Left hindlimb (tissue), 1 donor: ENCODE results near the gene RAB7B.

Experiments used
- DNase-seq: peaks from one replicate; pipeline ENCODE4 v3.0.0-alpha.2; 2018

The RAB7B gene

DNA sequence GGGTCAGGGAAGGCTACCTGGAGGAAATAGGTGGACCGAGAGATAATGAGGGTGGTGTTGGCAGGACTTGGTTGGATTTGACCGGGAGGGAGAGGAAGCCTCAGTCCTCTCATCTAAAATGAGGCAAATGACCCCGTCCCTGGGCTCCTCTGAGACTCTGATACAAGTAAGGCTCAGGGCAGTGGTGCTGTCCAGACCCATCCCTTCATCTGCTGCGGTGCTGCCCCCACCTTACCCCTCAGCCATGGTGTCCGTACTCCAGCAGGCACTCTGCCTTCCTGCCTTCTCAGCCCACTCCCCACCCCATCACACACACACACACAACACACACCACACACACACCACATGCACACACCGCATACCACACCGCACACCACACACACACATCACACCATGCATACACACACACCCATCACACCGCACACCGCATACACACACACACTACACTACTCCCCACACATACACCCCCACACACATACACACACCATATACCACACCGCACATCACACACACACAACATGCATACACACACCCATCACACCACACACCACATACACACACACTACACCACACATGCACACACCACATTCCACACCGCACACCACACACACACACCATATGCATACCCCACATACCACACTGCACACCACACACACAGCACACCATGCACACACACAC is 30.6 kb downstream of the RAB7B start:
- no peak for DNase-seq

DNA sequence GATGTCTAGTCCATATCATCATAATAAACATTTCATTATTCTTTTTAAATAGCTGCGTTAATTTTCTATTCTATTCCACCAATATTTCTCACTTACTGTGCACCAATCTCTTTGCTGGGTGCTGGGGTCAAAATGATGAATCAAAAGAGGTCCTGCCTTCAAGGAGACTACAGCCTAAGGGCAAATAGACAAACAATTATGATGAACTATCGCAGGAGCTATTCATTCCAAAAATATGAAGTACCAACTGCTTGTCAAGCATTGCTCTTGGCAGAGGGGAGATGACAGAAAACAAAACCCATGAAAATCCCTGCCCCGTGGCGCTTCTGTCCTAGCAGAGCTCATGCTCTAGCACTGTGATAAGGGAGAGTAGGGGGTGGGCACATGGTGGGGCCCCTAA is 31.1 kb downstream of the RAB7B start:
- no peak for DNase-seq

GRCh38 chr1:205971082-205971481 is 32.1 kb downstream of the RAB7B start:
- no peak for DNase-seq

GRCh38 chr1:205970486-205970885 is 32.7 kb downstream of the RAB7B start:
- DNase-seq, result no peak

DNA sequence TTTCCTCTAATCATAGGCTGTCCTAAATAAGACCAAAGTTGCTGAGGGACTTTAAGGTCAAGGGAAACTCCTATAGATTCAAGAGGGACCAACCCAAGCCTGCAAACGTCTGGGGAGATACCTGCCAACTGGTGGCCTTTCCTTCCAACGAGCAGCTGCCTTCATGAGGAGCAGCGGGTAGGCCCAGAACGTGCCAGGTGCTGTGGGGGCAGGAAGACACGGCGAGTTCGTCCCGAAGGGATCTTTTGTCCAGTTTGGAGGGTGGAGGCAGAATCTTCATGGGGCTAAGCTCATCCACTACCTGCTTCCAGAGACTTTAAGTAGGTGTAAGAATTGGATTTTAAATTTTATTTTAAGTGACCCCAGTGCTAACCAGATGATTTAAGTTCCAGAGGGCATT is 34.0 kb downstream of the RAB7B start:
- DNase-seq, result no peak

DNA sequence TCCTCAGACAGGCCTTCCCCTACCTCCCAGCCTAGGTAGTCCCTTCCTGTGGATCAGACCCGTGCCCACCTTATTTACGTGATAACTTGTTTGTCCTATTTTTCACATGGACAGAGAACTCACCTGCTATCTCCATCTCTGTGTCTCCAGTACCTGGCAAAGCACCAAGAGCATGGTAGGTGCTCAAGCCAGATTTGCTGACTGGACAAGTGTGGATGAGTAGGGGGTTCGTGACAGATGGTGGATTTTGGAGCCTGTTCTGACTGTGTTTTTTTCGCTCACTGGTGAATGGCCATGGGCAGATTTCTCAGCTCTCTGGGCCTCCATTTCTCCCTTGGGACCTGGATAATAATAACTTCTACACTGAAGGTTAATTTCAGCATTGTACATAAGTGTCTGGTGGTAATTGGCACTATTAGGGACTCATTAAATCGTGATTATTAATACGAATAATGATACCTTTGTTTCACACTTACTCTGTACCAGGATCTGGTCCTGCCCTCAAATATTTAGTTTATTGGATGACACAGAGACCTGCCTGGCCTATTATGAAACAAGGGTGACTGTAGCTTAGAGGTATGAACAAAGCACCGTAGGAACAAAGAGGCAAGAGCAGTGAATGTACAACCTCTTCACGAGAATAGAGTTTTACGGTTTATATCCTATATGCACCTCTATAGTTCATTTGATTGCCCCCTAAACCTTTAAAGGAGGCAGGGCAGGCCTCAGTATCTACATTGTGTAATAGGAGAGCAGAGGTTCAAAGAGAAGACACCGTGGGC is 35.5 kb downstream of the RAB7B start:
- DNase-seq, result no peak

- DNase-seq, result no peak
Observed at GRCh38 chr1:205965036-205965884, 37.9 kb downstream of the RAB7B start.

DNA sequence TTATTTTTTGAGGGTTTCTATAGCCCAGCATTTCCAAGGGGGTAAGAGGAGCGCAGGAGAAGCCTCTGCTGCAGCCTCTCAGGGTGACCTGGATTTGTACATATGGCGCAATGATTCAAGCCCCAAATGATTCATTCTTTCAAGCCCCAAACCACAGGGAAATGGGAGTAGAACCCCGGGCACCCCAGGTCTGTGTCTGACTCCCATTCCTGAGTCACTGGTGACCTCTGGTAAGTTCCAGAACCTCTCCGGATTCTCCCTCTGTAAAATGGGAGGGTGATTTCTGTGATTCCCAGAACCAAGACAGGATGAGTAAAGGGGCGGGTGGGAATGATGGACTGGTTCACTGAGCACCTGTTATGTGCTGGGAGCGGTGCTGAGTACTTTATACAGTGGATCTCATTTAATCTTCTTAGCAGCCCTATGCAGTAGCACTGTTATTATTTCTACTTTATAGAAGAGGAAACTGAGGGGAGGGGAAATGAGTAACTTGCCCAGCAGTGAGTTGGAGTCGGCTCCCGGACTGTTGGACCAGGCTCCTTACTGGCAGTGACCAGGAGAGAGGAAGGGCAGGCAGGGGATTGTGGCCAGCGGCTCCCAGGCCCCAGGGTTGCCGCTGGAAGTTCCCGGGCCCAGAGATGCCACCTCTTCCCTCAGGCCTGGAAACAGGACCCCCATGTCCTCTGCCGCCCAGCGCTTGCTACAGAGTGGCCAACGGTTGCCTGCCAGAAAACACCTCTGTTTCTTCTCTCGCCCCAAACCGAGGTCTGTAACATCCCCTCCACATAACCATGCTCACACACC is 39.6 kb downstream of the RAB7B start:
- no peak for DNase-seq

GRCh38 chr1:205962821-205963221 is 40.4 kb downstream of the RAB7B start:
- DNase-seq, result no peak

- DNase-seq, result no peak
Observed at GRCh38 chr1:205961991-205962820, 41.0 kb downstream of the RAB7B start.

DNA sequence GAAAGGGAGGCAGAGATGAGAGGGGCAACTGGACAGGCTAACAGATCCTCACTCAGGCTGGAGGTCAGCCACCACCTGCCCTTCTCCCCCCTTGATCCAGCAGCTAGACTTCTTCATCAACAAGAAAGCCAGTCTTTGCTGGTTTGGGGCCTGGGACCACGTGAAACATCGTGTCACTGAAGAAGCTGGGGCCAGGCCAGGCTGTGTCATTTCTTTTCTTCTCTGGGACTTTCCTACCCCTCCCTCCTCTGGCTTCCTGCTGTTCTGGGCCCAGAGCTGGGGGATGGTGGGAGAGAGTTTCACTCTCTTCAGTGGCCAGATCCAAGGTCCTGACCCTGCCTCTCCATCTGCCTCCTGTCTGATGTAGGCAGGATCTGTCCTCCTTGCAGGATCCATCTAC is 41.8 kb downstream of the RAB7B start:
- no peak for DNase-seq

GRCh38 chr1:205959789-205960188 is 43.4 kb downstream of the RAB7B start:
- DNase-seq, result no peak

- no peak for DNase-seq
Observed at GRCh38 chr1:205955499-205955898, 47.7 kb downstream of the RAB7B start.

DNA sequence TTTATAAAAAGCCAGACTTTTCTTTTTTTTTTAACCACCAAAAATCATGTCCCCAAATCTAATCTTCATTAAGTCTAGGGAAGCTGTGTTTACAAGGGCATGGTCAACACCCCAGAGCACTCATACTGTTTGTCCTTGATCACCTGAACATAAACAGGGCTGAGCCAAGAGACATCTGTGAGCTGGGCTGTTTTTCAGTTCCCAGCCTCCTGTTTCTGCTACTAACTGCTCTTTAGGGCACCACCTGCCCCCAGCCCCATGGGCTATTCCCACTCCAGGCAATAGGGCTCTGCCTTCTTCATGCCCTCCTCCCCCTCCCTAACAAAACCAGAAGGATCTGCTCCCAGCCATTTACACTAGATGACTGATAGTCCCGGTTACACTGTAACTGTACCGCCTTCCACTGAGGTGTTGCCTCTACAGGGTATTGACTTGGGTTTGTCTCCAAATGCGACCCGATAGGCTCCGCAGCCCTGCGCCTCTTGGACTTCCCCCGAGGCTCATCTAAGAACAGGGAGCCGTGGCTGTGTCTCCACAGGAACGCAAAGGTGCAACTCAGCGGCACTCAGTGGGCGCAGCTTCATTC is 48.3 kb downstream of the RAB7B start:
- DNase-seq, result no peak

GRCh38 chr1:205951746-205952145 is 51.4 kb downstream of the RAB7B start:
- DNase-seq, result no peak

DNA sequence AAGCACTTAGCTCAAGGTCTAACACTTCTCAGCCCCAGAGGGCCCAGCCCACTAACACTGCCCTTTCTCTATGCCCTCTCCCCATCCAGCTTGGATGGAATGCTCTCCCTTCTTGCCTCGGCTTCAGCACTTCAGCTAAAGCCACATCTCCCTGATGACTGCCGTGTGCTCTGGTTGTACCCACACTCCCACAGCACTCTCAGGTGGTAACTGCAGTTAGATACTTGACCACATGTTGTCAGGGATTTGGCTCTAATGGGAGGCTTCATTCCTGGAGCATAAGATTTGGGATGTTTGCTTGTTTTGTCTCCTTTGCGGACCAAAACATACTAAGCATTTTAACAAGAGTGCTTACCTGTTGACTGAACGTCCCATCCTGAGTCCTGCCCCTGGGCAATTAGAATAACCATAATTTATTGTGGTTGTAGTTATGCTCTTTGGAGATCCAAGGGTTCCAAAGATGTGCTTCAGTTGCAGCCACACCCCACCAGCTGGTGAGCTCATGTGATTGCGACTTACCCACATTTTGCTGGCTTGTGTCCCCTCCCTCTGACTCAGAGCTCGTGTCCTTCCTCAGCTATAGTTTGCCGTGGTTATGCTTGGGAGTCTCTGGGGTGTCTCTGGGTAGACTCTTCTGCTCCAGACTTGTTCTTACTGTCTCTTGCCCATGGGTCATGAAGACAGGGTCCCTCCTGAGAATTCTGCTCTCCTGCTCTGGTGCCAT is 52.2 kb downstream of the RAB7B start:
- DNase-seq, result no peak

DNA sequence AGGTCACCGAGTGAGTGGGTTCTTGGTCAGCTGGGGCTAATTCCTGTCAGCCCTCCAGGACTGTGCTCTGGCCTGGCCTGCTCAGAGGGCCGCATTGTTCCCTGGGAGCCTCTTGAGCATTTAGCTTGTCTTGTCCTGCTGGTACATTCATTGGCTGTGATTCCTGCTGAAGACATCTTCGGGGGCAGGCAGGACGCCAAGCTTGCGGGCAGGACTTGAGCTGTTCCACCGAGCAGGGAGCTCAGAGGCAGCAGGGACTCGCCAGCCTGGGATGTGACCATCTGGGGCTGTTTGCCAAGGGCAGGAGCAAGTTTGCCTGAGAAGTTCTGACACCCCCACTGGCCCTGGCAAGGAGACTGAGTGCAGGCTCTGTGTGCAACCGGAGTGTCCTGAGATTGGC is 52.9 kb downstream of the RAB7B start:
- no peak for DNase-seq

DNA sequence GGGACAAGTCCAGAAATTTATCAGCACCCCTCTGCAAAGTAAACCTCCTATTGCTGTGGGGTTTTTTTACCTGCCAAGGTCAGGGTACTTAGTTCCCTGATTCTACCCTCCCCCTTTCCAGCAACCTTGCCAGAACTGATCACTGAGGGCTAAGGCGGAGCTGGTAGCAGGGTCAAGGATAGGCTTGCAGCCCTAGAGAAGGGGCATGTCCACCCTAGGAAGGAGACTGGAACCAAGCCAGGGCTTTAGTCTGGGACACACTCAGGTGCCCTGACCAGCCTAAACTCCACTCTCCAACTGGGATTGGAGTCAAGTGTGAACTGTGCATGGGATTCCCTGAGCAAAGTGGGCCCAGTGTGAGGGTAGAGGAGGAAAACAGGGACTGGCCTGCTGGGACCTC is 53.4 kb downstream of the RAB7B start:
- DNase-seq, result no peak

- no peak for DNase-seq
Observed at GRCh38 chr1:205948886-205949285, 54.3 kb downstream of the RAB7B start.

- DNase-seq, result no peak
Observed at GRCh38 chr1:205948039-205948438, 55.2 kb downstream of the RAB7B start.

- no peak for DNase-seq
Observed at GRCh38 chr1:205947024-205947423, 56.2 kb downstream of the RAB7B start.
